Progenitor cell of endocrine pancreas (in vitro differentiated cells): Measurements from ENCODE around the gene PRELP. TPM values are rescaled to one million over a fixed set of nuclear protein-coding genes. Genes with fewer than 3 reads are reported as not detected.
A peak's percentile ranks its signal among the peaks of the same experiment; 100 is the strongest.

Experiments used
- DNase-seq: peaks from one replicate; pipeline ENCODE4 v3.0.0; 2021; ENCODE audit warnings: low spot score; ENCODE audit not compliant: unreplicated experiment
- H3K27ac Mint-ChIP-seq: 2 replicates; pipeline ENCODE4 v1.8.0; 2021; ENCODE audit warnings: mild to moderate bottlenecking, moderate library complexity, mixed read lengths
- H3K27me3 Mint-ChIP-seq: 2 replicates; pipeline ENCODE4 v1.8.0; 2021; ENCODE audit warnings: mixed read lengths
- H3K36me3 Mint-ChIP-seq: 2 replicates; pipeline ENCODE4 v1.8.0; 2022; ENCODE audit warnings: mixed read lengths; ENCODE audit not compliant: insufficient read depth
- H3K4me1 Mint-ChIP-seq: 2 replicates; pipeline ENCODE4 v1.8.0; 2021; ENCODE audit warnings: low read depth, mixed read lengths
- H3K4me3 Mint-ChIP-seq: 2 replicates; pipeline ENCODE4 v1.8.0; 2021; ENCODE audit warnings: low read depth, mild to moderate bottlenecking, moderate library complexity, mixed read lengths
- H3K9me3 Mint-ChIP-seq: 2 replicates; pipeline ENCODE4 v1.8.0; 2021; ENCODE audit warnings: low read depth, mixed read lengths
- total RNA-seq: library from RNA; stranded (reverse); gene quantifications from 2 replicates; pipeline ENCODE4 v1.2.1, GENCODE V29; 2021
- TF ChIP-seq, protein P1 (sequence below): fragments of 200-600 bp; sonication (generic); IDR thresholded peaks from one replicate; pipeline ENCODE4 v1.5.0; 2021; ENCODE audit warnings: antibody characterized with exemption, mild to moderate bottlenecking; ENCODE audit not compliant: unreplicated experiment

Gene PRELP
- total RNA-seq, 1 donor from 2014 or later = 0.14 TPM

GRCh38 chr1:203497269-203497777 is 21.7 kb downstream of the PRELP start:
- no peak for DNase-seq
- TF ChIP-seq, protein P1, sequence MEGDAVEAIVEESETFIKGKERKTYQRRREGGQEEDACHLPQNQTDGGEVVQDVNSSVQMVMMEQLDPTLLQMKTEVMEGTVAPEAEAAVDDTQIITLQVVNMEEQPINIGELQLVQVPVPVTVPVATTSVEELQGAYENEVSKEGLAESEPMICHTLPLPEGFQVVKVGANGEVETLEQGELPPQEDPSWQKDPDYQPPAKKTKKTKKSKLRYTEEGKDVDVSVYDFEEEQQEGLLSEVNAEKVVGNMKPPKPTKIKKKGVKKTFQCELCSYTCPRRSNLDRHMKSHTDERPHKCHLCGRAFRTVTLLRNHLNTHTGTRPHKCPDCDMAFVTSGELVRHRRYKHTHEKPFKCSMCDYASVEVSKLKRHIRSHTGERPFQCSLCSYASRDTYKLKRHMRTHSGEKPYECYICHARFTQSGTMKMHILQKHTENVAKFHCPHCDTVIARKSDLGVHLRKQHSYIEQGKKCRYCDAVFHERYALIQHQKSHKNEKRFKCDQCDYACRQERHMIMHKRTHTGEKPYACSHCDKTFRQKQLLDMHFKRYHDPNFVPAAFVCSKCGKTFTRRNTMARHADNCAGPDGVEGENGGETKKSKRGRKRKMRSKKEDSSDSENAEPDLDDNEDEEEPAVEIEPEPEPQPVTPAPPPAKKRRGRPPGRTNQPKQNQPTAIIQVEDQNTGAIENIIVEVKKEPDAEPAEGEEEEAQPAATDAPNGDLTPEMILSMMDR = no peak
- no peaks in the 10 kb centered on the region for H3K9me3 Mint-ChIP-seq
- H3K36me3 Mint-ChIP-seq = no peaks in the 10 kb centered on the region
- peaks cover 11% of the 10 kb centered on the region for H3K27me3 Mint-ChIP-seq
- H3K27ac Mint-ChIP-seq = no peak overlapping the region
- no peaks in the 10 kb centered on the region for H3K4me1 Mint-ChIP-seq
- H3K4me3 Mint-ChIP-seq = no peak overlapping the region

- H3K9me3 Mint-ChIP-seq = no peaks in the 10 kb centered on the region
- no peaks in the 10 kb centered on the region for H3K4me1 Mint-ChIP-seq
- H3K27ac Mint-ChIP-seq = no peak overlapping the region
- no peak for DNase-seq
- peaks cover 24% of the 10 kb centered on the region for H3K27me3 Mint-ChIP-seq
- TF ChIP-seq, protein P1 = no peak
- no peaks in the 10 kb centered on the region for H3K36me3 Mint-ChIP-seq
- no peak overlapping the region for H3K4me3 Mint-ChIP-seq
Measured at GRCh38 chr1:203499643-203500278, 24.2 kb downstream of the PRELP start.

DNA sequence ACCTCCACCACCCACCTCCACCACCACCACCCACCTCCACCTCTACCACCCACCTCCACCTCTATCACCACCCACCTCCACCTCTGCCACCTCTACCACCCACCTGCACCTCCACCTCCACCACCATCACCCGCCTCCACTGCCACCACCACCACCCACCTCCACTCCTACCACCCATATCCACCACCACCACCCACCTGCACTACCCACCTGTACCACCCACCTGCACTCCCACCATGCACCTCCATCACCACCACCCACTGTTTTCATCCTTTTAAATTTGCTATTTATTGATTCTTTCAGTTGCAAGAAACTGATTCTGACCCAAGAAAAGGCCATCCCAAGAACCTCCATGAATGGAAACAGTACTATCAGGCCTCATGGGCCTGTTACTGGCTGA is 24.7 kb downstream of the PRELP start:
- Mint-ChIP-seq H3K27me3 (peaks cover 24% of the 10 kb centered on the region), H3K4me3 (no peak overlapping the region), H3K9me3 (no peaks in the 10 kb centered on the region), H3K36me3 (no peaks in the 10 kb centered on the region), H3K4me1 (no peaks in the 10 kb centered on the region), H3K27ac (no peak overlapping the region)
- no peak for DNase-seq
- TF ChIP-seq, protein P1 = no peak

- no peaks in the 10 kb centered on the region for H3K9me3 Mint-ChIP-seq
- TF ChIP-seq, protein P1 = no peak
Measured at GRCh38 chr1:203503836-203504235, 28.2 kb downstream of the PRELP start.

GRCh38 chr1:203504400-203505250 is 29.0 kb downstream of the PRELP start:
- H3K4me3 Mint-ChIP-seq = no peak overlapping the region
- no peak overlapping the region for H3K27ac Mint-ChIP-seq
- peaks cover 8% of the 10 kb centered on the region for H3K4me1 Mint-ChIP-seq

More at GRCh38 chr1:203503836-203504235, 28.2 kb downstream of the PRELP start:
- DNase-seq = no peak
- Mint-ChIP-seq H3K4me3 (no peak overlapping the region), H3K36me3 (no peaks in the 10 kb centered on the region), H3K4me1 (peaks cover 6% of the 10 kb centered on the region), H3K27ac (no peak overlapping the region), H3K27me3 (peaks cover 22% of the 10 kb centered on the region)

More at GRCh38 chr1:203504400-203505250, 29.0 kb downstream of the PRELP start:
- peak; percentile 75 for DNase-seq
- H3K27me3 Mint-ChIP-seq = peaks cover 22% of the 10 kb centered on the region
- TF ChIP-seq, protein P1 = peak; percentile 88
- no peaks in the 10 kb centered on the region for H3K9me3 Mint-ChIP-seq
- H3K36me3 Mint-ChIP-seq = no peaks in the 10 kb centered on the region
